PC-9 (cell line): ENCODE data around the gene MGAT4A. TPM values are rescaled to one million over a fixed set of nuclear protein-coding genes. Genes with fewer than 3 reads are reported as not detected.
A peak's percentile ranks its signal among the peaks of the same experiment; 100 is the strongest.

Experiments used
- BruUV-seq: library from RNA; stranded (reverse); fragments of 400-500 nt; replicated peaks from 2 replicates; lab custom pipeline; 2021; lab: Mats Ljungman, UMichigan
- CTCF ChIA-PET: fragments of 300-600 bp; sonication (Branson Sonifier 250); formaldehyde crosslinking; loops from one replicate; lab custom pipeline; 2022; ENCODE audit warnings: antibody characterized with exemption; lab: Charles Lee
- POLR2A ChIA-PET: fragments of 300-600 bp; sonication (Branson Sonifier 250); formaldehyde crosslinking; loops from one replicate; lab custom pipeline; 2022; ENCODE audit warnings: antibody characterized with exemption; ENCODE audit not compliant: unreplicated experiment; lab: Charles Lee
- DNase-seq, 2 experiments: peaks; one replicate each; pipeline versions ENCODE4 v3.0.0 to v3.0.0-alpha.2; 2015 to 2022; ENCODE audit warnings: mixed read lengths in 1 of 2
- H2AFZ ChIP-seq: fragments of 200-600 bp; sonication (generic); 2 replicates; pipeline ENCODE4 v1.8.1; 2017; ENCODE audit warnings: antibody characterized with exemption
- H3F3A ChIP-seq: fragments of 200-600 bp; sonication (generic); 2 replicates; pipeline ENCODE4 v1.8.1; 2017; ENCODE audit warnings: antibody characterized with exemption, mild to moderate bottlenecking, low read depth; ENCODE audit not compliant: insufficient read depth
- H3K27ac ChIP-seq: fragments of 200-600 bp; sonication (generic); 2 replicates; pipeline ENCODE4 v1.6.1; 2016; ENCODE audit warnings: mixed run types
- H3K27me3 ChIP-seq: fragments of 200-600 bp; sonication (generic); 2 replicates; pipeline ENCODE4 v1.6.1; 2016; ENCODE audit warnings: low read depth, mixed run types; ENCODE audit not compliant: insufficient read depth
- H3K36me3 ChIP-seq: fragments of 200-600 bp; sonication (generic); 2 replicates; pipeline ENCODE4 v1.6.1; 2016; ENCODE audit warnings: low read depth, mixed run types
- H3K4me1 ChIP-seq: fragments of 200-600 bp; sonication (generic); replicated peaks from 2 replicates; pipeline ENCODE4 v1.6.1; 2016; ENCODE audit warnings: mixed run types; ENCODE audit not compliant: insufficient read depth
- H3K4me2 ChIP-seq: fragments of 200-600 bp; sonication (generic); 2 replicates; pipeline ENCODE4 v1.6.1; 2017; ENCODE audit warnings: mixed run types
- H3K4me3 ChIP-seq: fragments of 200-600 bp; sonication (generic); 2 replicates; pipeline ENCODE4 v1.6.1; 2016; ENCODE audit warnings: mixed run types
- H3K79me2 ChIP-seq: fragments of 200-600 bp; sonication (generic); 2 replicates; pipeline ENCODE4 v1.6.1; 2017; ENCODE audit warnings: low read depth, mixed run types
- H3K9me2 ChIP-seq: fragments of 200-600 bp; sonication (generic); 2 replicates; pipeline ENCODE4 v1.8.1; 2017; ENCODE audit warnings: mild to moderate bottlenecking; ENCODE audit not compliant: insufficient read depth
- H3K9me3 ChIP-seq: fragments of 200-600 bp; sonication (generic); 2 replicates; pipeline ENCODE4 v1.8.1; 2016; ENCODE audit warnings: low read depth; ENCODE audit not compliant: insufficient read depth
- H4K20me1 ChIP-seq: fragments of 200-600 bp; sonication (generic); 2 replicates; pipeline ENCODE4 v1.8.1; 2017; ENCODE audit not compliant: insufficient read depth
- CTCF ChIP-seq: fragments of 200-600 bp; sonication (generic); conservative IDR thresholded peaks from 2 replicates; pipeline ENCODE4 v1.6.1; 2017; ENCODE audit warnings: mixed run types, antibody characterized with exemption, mild to moderate bottlenecking, moderate library complexity
- EZH2 ChIP-seq: fragments of 200-600 bp; sonication (generic); IDR thresholded peaks from 2 replicates; pipeline ENCODE4 v1.8.0; 2017; ENCODE audit warnings: antibody characterized with exemption, low read depth
- intact Hi-C: fragments of 100-400 bp; cut with micrococcal nuclease; formaldehyde crosslinking; loops from one replicate; pipeline ENCODE4 v1.10.0; 2022; ENCODE audit not compliant: unreplicated experiment
- total RNA-seq: library from RNA; stranded (reverse); gene quantifications from 2 replicates; pipeline ENCODE4 v1.2.3, GENCODE V29; 2021

MGAT4A gene
- total RNA-seq, 1 experiment from 2014 or later: 12.9 TPM

- H2AFZ ChIP-seq: no peak overlapping the region
These were observed 7.4 kb upstream of the MGAT4A start for GRCh38 chr2:98738304-98738703.

GRCh38 chr2:98737848-98738247, 6.9 kb upstream of the MGAT4A start:
- peaks cover 19% of the 10 kb centered on the region for H3F3A ChIP-seq
- H3K36me3 ChIP-seq: no peaks in the 10 kb centered on the region
- TF ChIP-seq CTCF: no peak
- no peak for TF ChIP-seq EZH2
- H3K9me2 ChIP-seq: no peaks in the 10 kb centered on the region
- H2AFZ ChIP-seq: no peak overlapping the region
- BruUV-seq: no TSS peak
- peaks cover 31% of the 10 kb centered on the region for H3K4me1 ChIP-seq
- no peaks in the 10 kb centered on the region for H3K27me3 ChIP-seq
- DNase-seq: no peak
- no peak overlapping the region for H3K4me3 ChIP-seq
- H3K4me2 ChIP-seq: no peak overlapping the region
- no peaks in the 10 kb centered on the region for H3K9me3 ChIP-seq
- intact Hi-C loops: loop anchor here (2.0 to 10.0 kb wide), 2 partner anchors 171 to 327 kb away; no protein-coding TSS in a partner anchor
- H4K20me1 ChIP-seq: no peaks in the 10 kb centered on the region
- no peak overlapping the region for H3K27ac ChIP-seq
- CTCF ChIA-PET: no interaction called here
- POLR2A ChIA-PET: no interaction called here
- no peaks in the 10 kb centered on the region for H3K79me2 ChIP-seq

More at GRCh38 chr2:98738304-98738703, 7.4 kb upstream of the MGAT4A start:
- ChIA-PET CTCF (no interaction called here), POLR2A (no interaction called here)
- H3K36me3 ChIP-seq: no peaks in the 10 kb centered on the region
- no peaks in the 10 kb centered on the region for H3K9me2 ChIP-seq
- no TSS peak for BruUV-seq
- no peak for DNase-seq
- H3K27ac ChIP-seq: no peak overlapping the region
- peaks cover 14% of the 10 kb centered on the region for H3F3A ChIP-seq
- no peaks in the 10 kb centered on the region for H3K27me3 ChIP-seq
- no peak overlapping the region for H3K4me2 ChIP-seq
- no peak for TF ChIP-seq EZH2
- TF ChIP-seq CTCF: no peak
- H4K20me1 ChIP-seq: no peaks in the 10 kb centered on the region
- no peak overlapping the region for H3K4me3 ChIP-seq
- H3K4me1 ChIP-seq: peaks cover 31% of the 10 kb centered on the region
- intact Hi-C loops: loop anchor here (10.0 kb wide), 1 partner anchor 326 kb away; no protein-coding TSS in a partner anchor
- H3K9me3 ChIP-seq: no peaks in the 10 kb centered on the region
- no peaks in the 10 kb centered on the region for H3K79me2 ChIP-seq

- intact Hi-C loops: loop anchor here (1.0 to 10.0 kb wide), 3 partner anchors 22 to 328 kb away; no protein-coding TSS in a partner anchor
- no peaks in the 10 kb centered on the region for H3K27me3 ChIP-seq
- H3K4me2 ChIP-seq: peak overlapping the region; percentile 29
- TF ChIP-seq EZH2: no peak
- TF ChIP-seq CTCF: no peak
- CTCF ChIA-PET: no interaction called here
- peaks cover 37% of the 10 kb centered on the region for H3K4me1 ChIP-seq
- peak; percentile 44 to 98 for DNase-seq
- H4K20me1 ChIP-seq: no peaks in the 10 kb centered on the region
- peak overlapping the region; percentile 3 for H3K27ac ChIP-seq
- POLR2A ChIA-PET: interaction anchor here (0.6 kb wide), 2 partner anchors 10 to 44 kb away, joined by 8 to 12 read pairs; no protein-coding TSS in a partner anchor
- H3K9me2 ChIP-seq: no peaks in the 10 kb centered on the region
- H3K9me3 ChIP-seq: no peaks in the 10 kb centered on the region
- H3K36me3 ChIP-seq: no peaks in the 10 kb centered on the region
- no peak overlapping the region for H3K4me3 ChIP-seq
- peaks cover 27% of the 10 kb centered on the region for H3F3A ChIP-seq
- no peaks in the 10 kb centered on the region for H3K79me2 ChIP-seq
- BruUV-seq: no TSS peak
- no peak overlapping the region for H2AFZ ChIP-seq
These were observed 5.5 kb upstream of the MGAT4A start for GRCh38 chr2:98736464-98736889.
